HTR-8/SVneo (cell line): ENCODE measurements around the gene C22orf23.

Experiments
- DNase-seq: peaks from one replicate; pipeline ENCODE4 v3.0.0; 2011; ENCODE audit warnings: low spot score, mixed read lengths; ENCODE audit not compliant: insufficient read length
- FAIRE-seq: peaks from 2 replicates; lab custom pipeline; 2011; peaks lifted over from hg19 to GRCh38; lab: Jason Lieb, UNC

Gene C22orf23

GRCh38 chr22:37930270-37930951 lies 23.0 kb downstream of the C22orf23 start:
- FAIRE-seq (no peak), DNase-seq (no peak)

GRCh38 chr22:37929390-37929789 lies 24.0 kb downstream of the C22orf23 start:
- FAIRE-seq, result no peak
- DNase-seq, result no peak

DNA sequence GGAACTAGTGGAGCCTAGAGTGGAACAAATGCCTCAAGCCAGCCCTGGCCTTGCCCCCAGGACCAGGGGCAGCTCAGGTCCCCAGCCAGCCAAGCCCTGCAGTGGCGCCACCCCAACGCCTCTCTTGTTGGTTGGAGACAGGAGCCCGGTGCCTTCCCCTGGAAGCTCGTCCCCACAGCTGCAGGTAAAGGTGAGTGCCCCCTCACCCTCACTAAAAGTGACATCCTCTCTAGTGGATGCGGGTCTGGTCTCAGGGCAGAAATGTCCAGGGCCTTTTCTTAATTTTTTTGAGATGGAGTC lies 25.8 kb downstream of the C22orf23 start:
- no peak for FAIRE-seq
- DNase-seq, result no peak

GRCh38 chr22:37926771-37927636 lies 26.4 kb downstream of the C22orf23 start:
- FAIRE-seq (no peak), DNase-seq (no peak)

- DNase-seq (no peak), FAIRE-seq (no peak)
These were observed 27.0 kb downstream of the C22orf23 start for GRCh38 chr22:37926358-37926757.

GRCh38 chr22:37925767-37926166 lies 27.6 kb downstream of the C22orf23 start:
- DNase-seq, result no peak
- no peak for FAIRE-seq

DNA sequence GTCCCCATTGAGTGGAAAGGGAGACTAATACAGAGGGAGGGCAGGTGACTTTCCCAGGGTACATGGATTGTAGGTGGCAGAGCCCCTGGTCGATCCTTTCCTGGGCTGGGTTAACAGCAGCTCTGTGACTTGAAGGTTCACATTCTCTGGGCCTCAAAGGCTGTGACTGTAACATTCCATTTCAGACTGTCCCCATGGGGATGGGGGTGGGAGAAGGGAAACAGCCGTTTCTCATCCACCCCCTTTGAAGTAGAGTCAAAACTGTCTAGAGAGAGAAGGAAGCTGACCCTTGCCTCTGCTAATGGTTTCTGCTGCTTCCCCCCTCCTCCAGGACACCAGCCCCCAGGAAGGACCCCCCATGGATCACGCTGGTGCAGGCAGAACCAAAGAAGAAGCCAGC lies 28.1 kb downstream of the C22orf23 start:
- FAIRE-seq, result no peak
- DNase-seq, result no peak

DNA sequence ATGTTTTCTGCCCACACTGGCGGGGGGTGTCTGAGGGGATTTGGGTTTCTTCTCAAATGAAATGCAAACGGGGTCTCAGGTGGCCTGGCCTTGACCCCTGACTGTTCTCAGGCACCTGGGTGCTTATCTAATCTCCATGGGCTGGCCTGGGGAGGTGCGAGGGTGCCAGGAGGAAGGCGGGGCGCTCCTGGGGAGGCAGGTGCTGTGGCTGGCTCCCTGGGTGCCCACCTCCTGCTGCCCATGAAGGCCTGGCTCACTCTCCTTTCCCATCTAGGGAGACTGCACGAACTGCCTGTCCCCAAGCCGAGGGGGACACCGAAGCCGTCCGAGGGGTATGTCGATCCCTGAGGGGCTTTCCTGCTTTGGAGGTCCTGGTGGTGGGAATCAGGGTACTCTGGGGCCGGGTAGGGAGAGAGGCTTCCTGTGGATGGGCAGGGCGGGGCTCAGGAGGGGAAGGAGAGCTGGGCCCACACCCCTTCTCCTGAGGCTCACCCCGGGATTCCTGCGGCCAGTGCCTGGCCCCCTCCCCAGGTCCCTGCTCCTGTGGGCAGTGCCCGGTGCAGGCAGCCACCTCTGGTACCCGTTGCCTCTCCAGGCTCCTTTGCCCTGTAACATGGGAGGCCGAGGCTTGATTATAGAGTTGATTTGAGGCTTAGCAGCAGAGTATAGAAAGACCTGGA lies 28.9 kb downstream of the C22orf23 start:
- DNase-seq (no peak), FAIRE-seq (no peak)

DNA sequence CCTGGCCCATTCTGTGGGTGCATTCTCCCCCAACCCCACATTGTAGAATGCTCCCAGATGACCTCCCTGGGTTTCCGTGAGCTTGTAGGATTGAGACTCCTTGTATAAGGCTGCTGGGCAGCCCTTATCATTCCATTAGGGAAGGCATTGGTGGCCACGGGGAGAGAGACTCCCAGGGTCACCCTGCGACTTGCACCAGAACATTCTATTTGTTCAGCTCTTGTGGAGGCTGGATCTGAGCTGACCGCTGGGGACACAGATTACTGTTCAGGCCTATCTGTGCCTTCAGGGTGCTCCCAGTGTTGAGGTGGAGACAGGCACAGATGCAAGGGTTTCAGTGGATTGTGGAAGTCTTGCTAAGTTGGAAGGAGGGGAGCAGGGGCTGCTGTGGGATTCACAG lies 29.5 kb downstream of the C22orf23 start:
- DNase-seq, result no peak

DNA sequence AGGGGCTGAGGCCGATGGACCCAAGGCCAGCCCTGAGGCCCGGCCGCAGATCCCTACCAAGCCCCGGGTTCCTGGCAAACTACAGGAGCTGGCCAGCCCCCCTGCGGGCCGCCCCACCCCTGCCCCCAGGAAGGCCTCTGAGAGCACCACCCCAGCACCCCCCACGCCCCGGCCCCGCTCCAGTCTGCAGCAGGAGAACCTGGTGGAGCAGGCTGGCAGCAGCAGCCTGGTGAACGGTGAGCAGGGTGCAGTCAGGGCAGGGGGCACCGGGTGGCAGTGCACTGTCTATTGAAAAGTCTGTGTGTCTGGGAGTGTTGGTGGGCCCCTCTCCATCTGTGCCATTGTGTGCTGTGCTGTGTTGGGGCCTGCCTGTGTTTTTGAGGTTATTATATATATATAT lies 31.2 kb downstream of the C22orf23 start:
- FAIRE-seq (no peak), DNase-seq (no peak)

More for the DNA sequence above, 29.5 kb downstream of the C22orf23 start:
- no peak for FAIRE-seq

- no peak for DNase-seq
- FAIRE-seq, result no peak
These were observed 33.3 kb downstream of the C22orf23 start for GRCh38 chr22:37920126-37920525.

DNA sequence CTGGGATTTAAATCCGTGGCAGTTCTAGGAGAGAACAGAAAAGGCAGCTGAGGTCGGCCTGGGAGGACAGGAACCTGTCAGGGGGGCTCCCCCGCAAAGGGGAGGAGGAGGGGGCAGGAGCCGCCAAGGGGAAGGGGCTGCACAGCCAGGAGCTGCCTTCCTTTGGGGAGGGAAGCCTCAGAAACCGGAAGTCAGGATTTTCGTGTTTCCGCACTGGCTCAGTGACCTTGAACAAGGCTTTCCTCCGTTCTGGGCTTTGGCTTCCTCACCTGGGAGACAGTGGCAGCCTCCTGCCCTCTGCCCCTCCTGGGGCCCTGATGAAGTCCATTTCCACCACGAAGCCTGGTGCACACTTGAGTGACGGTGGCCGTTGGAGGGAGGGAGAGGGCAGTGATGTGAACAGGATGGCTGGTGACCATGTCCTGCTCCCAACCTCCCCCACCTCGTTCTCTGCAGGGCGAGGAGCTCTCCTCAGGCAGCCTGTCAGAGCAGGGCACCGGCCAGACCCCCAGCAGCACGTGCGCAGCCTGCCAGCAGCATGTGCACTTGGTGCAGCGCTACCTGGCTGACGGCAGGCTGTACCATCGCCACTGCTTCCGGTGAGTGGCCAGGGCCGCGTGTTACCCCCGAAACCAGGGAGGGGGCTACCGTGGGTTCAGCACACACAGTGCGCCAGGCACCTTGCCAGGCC lies 34.7 kb downstream of the C22orf23 start:
- FAIRE-seq (no peak), DNase-seq (no peak)

GRCh38 chr22:37917874-37918548 lies 35.4 kb downstream of the C22orf23 start:
- no peak for FAIRE-seq

GRCh38 chr22:37916311-37916710 lies 37.1 kb downstream of the C22orf23 start:
- no peak for DNase-seq
- FAIRE-seq, result no peak

More at GRCh38 chr22:37917874-37918548, 35.4 kb downstream of the C22orf23 start:
- DNase-seq, result no peak

- no peak for FAIRE-seq
- DNase-seq, result no peak
These were observed 40.1 kb downstream of the C22orf23 start for GRCh38 chr22:37913233-37913721.

DNA sequence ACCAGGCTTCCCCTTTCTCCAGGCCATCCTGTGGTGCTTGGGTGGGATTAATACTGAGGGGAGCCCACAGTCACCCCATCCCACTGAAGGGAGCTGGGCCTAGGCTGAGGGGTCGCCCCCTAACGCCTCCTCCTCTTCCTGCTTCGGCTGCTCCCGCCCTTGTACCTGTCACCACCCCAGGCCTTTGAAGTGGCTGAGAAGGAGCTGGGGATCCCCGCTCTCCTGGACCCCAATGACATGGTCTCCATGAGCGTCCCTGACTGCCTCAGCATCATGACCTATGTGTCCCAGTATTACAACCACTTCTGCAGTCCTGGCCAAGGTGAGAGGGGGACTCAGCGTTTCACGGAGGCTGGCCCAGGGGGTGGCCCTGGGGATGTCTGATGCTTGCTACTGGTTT lies 41.2 kb downstream of the C22orf23 start:
- no peak for FAIRE-seq

DNA sequence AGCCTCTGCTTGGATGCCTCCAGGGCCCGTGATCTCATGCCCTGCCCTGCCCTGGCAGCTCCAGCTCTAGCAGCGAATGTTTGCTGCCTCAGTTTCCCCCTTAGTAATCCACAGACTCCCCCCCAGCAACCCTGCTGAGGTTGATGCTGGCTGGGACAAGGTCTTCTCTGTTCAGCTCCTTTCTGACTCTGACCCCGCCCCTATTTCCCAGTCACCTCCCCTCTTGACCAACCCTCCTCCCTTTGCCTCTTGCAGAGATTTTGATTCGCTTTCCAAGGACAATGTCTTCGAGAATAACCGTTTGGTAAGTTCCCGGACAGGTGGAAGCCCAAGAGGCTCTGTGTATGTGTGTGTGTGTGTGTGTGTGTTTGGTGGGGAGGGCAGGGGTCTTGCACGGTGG lies 41.7 kb downstream of the C22orf23 start:
- no peak for DNase-seq
- FAIRE-seq, result no peak

More for the DNA sequence above, 41.2 kb downstream of the C22orf23 start:
- no peak for DNase-seq

DNA sequence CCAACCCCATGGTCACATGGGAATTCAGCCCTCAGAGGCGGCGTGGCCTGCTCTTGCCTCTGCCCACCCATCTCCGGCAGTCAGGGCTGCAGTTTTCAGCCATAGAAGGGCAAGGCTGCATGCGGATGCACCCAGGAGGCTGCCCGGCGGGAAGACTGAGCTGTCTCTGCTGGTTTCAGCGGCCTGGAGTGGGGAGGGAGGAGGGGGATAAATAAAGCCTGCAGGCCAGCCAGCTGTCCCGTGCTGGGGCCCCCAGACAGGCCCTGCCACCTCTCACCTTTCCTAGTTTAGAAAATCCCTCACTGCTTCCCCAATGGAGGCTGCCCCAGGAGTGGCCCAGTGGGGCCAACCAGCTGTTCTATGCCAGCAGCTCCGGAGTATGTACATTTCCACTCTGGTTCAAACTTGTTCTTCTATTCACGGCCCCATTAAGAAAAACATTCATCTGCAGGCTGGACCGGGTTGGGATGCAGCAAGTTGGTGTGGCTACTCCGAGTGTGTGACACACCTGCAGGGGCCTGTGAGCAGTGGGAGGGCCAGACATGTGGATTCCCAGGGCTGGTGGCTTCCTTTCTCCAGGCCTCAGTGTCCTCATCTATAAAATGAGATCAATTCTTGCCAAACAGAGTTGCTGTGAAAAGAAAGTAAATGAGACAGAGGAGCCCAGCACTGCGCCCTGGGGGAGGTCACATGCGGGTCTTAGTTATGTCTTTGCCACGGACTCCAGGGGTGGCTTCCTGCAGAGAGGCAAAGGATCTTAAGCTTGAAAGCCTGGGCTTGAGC lies 42.3 kb downstream of the C22orf23 start:
- no peak for DNase-seq
- no peak for FAIRE-seq

DNA sequence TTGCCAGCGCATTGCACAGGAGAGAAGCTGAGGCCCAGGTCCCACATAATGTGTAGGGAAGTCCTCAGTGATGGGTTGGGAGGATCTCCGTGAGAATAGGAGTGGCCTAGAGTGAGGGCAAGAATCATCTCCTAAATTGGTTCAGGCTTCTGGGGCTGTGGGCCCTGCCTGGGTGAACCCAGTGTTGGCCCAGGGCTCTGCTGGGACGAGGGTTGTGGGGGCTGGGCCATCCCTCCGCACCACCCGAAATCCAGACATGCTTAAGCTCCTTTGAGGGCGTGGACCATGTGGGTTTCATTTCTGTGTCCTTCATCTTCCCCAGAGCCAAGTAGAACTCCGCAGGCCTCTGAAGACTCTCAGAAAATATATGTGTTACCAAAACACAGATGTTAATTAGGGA lies 43.6 kb downstream of the C22orf23 start:
- FAIRE-seq (no peak), DNase-seq (no peak)
